Stimulated activated CD4-positive, alpha-beta T cell treated with anti-CD3 and anti-CD28 coated beads, TNF-alpha, amount 100 ng/mL, for 48 hours (primary cell): ENCODE measurements around the gene RUSC1.
"Not testable (repeated sequence)": the region's sequence is repeated elsewhere in the genome, so short reads cannot be mapped to it uniquely, and the experiment has no call there.

ENCODE experiments used
- DNase-seq, 3 donors: peaks; one replicate each; pipeline ENCODE4 v3.0.0-alpha.2; 2020; ENCODE audit warnings: low read depth in 3 of 3

The RUSC1 gene, protein sequence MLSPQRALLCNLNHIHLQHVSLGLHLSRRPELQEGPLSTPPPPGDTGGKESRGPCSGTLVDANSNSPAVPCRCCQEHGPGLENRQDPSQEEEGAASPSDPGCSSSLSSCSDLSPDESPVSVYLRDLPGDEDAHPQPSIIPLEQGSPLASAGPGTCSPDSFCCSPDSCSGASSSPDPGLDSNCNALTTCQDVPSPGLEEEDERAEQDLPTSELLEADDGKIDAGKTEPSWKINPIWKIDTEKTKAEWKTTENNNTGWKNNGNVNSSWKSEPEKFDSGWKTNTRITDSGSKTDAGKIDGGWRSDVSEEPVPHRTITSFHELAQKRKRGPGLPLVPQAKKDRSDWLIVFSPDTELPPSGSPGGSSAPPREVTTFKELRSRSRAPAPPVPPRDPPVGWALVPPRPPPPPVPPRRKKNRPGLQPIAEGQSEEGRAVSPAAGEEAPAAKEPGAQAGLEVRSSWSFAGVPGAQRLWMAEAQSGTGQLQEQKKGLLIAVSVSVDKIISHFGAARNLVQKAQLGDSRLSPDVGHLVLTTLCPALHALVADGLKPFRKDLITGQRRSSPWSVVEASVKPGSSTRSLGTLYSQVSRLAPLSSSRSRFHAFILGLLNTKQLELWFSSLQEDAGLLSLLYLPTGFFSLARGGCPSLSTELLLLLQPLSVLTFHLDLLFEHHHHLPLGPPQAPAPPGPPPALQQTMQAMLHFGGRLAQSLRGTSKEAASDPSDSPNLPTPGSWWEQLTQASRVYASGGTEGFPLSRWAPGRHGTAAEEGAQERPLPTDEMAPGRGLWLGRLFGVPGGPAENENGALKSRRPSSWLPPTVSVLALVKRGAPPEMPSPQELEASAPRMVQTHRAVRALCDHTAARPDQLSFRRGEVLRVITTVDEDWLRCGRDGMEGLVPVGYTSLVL

DNA sequence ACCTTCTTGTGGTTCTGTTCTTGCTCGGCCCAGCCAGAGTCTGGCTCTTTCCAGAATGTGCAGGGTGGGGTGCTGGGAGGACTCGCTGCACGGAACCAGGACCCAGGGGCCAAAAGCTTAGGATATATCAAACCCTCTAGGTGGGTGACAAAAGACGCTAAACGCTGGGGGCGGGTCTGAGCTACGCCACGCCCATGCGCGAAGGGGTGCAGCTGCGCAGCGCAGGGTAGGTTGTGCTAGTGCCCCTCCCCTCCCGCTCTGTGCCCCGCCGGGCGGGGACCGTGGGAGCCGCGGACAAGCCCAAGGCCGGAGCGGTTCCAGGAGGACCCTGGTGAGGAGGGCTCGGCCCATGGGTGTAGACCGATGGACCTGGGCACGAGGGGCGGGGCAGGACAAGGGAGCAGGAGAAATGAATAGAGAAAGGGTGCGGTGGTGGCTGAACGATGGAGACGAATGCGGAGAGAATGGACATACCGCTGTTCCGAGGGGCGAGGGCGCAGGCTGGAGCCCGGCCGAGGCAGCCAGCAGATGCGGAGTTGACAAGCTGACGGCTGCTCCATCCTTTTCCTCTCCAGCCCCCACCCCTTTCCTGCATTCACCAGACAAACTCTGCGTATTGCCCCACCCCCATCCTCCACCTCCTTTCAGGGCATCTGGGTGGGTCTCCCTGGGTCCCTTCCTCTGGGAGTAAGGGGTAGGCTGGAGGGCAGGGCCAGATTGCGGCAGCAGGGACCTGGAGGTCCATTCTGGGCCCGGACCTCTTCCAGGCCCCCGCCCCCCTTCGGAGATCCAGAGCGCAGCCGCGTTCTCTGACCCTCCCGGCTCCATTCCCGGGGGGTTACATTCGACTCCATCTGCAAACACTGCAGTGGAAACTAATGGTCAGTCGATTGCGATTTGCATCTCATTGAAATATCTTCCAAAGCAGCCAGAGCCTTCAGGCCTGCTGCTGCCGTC, at the start of gene RUSC1:
Gene RUSC1, plus strand, starts transcription at position 234 of the 957 bp plus-strand sequence. CDS start 880 bp downstream, outside the sequence.
- peak in 2 of 3 donors; percentile 54 to 69 for DNase-seq

DNA sequence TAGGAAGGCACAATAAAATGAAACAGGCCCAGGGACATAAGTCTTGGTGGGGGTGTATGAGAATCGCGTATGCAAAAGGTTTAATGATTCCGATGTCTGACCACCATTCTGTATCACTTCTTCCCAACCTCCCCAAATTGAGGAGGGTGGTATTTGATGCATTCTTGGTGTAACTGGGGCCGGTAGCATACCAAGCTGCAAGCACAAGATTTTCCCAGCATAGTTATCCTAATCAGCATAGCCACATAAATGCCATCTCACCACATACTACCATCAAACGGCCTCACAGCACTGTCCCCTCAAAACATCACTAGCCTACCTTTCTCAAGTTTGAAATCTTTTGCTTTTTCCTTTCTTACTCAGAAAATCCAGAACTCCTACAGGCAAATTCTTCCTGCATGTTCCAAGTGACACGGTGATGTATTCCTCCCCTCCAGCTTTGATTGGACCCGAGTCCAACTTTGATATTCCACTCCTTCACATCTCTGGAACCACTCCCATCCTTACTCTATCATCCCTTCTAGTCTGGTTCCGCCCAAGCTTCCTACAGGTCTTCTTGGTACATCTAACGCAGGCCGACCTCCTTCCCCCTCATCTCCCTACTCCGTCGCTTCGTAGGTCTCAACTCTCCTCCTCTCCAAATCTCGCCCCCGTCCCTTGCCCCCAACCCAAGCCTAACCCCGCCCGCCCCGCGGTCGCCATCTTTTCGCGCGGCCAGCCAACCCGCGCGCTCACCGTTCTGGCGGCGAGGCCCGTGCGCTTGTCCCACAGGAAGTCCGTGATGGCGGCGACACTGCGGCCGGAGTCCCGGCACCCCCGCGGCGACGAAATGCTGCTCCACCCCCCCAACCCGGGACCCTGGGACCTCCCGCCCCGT, 48.0 kb upstream of the RUSC1 start:
- no peak for DNase-seq

DNA sequence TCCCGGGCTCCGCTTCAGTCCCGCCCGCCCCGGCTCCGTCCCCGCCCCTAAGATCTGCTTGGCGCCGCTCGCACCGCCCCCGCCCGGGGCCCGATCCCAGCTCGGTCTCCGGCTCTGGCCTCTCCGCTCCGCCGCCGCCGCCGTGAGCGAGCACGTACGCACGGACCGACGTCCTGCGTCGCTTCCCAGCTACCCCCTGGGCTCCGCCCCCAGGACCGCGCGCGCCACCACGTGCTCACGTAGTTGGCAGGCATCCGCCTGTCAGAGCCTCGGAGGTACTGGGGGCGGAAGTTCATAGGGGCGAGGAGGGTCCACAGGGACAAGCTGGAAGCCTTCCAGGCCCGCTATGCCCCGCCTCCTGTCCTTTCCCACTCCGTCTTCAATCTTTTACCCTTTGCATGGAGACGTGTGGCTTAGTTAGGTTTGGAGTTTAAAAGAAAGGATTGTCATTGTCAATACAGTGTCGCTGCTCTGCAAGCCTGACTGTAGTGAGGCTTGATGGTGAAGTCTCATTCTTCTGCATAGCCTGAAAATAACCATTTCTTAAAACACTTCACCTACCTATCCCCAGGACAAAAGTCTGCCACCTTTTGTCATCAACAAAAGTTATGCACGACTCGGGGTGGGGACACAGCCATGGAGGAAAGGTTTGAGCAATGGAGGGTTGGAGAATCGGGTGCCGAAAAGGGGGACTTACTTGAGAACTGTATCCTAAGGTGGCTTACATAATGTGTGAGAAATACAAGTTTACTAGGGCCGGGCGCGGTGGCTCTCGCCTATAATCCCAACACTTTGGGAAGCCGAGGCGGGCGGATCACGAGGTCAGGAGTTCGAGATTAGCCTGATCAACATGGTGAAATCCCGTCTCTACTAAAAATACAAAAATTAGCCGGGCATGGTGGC, 47.1 kb upstream of the RUSC1 start, which contains the start of gene CLK2:
Gene CLK2, minus strand, starts transcription at position 162 of the 903 bp plus-strand sequence. CDS start 2,527 bp downstream, outside the sequence.
- DNase-seq: peak; percentile 95 to 97 (median 96)

DNA sequence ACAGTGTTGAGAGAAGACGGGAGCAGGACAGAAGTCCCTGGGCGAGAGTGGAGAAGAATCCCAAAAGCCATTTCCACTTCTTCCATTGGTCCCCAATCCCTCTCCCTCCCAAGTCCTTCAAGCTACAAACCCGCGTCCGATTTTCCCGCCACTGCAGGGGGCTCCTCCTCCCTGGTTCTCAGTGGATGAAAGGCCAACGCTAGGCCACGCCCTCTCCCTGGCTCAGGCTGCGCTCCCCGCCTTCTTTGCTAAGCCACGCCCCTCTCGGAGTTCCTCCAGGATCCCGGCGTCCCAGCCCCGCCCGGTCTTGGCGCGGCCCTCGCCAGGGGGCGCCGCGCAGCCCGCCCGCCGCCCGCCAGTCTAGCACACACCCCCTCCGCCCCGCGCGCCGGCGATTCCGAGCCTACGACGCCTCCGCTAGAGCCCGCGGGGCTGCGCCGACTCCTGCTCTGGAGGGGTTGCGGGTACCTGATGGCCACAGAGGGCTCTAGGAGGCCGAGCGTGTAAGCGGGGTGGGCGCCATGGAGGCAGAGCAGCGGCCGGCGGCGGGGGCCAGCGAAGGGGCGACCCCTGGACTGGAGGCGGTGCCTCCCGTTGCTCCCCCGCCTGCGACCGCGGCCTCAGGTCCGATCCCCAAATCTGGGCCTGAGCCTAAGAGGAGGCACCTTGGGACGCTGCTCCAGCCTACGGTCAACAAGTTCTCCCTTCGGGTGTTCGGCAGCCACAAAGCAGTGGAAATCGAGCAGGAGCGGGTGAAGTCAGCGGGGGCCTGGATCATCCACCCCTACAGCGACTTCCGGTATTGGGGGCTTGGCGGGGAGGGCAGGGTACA, 43.4 kb upstream of the RUSC1 start, which contains the start of gene HCN3:
Gene HCN3, plus strand, starts transcription at position 394 of the 832 bp plus-strand sequence. Its CDS starts 128 bp downstream, at position 522.
- peak; percentile 91 to 98 (median 93) for DNase-seq

DNA sequence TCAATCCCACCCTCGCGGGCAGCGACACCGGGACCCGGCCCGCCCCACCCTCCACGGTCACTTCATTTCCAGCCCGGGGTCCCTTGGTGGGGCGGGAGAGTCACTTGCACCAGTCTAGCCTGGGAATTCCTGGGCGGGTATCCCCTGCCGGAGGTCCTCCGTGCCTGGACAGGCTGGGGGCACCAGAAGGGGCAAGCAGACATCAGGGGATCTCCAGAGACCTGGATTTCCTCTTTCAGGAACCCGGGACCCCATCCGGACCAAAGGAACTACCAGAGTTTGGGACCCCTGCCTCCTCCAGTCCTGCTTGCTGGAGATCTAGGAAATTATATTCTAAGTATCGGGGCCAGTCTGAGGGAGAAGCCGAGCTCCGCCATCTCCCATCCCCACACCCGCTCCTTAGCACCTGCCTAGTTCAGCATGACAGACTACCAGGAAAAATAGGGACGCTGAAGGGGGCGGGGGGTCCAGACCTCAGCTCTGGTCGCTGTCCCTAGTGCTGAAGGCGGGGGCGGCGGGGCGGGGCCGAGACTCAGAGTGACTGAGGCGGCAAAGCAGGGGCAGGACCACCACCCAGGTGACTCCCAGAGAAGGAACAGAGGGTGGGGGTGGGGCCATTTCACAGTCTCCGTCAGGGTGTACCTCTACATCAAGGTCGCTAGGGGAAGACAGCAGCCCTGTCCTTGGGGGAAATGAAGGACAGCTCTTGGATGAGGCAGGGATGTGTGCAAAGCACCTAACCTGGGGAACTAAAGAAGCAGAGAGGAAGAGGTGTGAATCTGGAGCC, 42.6 kb upstream of the RUSC1 start:
- peak in 2 of 3 donors; percentile 71 to 76 for DNase-seq

DNA sequence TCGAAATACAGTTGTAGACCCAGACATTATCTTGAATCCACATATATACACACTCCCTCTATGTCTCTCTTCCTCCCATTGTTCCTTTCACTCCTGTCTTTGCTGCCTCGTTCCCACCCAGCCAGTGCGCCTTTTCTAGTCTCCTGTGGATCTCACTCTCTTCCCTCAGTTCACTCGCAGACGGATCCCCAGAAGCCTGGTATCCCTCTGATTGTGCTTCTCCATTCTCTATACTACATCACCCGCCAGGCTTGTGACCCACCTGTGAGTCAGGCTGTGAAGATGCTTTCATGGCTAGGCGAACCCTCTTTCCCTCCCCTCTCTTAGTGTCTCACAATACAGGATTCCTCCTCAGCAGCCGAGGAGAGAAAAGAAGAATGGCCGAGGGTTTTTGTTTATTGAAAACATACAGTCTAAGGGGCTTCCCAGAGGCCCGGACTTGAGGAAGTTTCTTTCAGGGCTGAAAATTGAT, 42.0 kb upstream of the RUSC1 start:
- DNase-seq: no peak

DNA sequence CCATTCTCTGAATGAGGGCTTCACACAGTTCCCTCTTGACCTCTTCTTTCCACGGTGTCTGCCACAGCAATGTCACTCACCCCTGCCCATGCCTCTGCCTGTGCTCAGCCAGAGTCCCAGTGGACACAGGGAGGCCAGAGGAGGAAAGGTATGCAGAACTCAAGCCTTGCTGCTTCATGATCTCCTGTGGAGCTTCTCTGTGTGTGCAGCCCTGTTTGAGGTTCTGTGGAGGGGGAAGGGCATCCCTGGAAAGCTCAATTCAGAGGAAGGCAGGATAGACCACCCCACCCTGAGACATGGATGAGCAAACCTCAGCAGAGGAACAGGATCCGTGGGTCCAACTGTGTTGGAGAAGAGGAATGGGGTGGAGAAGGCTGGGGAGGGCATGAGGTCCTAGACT, 41.4 kb upstream of the RUSC1 start:
- DNase-seq: no peak

DNA sequence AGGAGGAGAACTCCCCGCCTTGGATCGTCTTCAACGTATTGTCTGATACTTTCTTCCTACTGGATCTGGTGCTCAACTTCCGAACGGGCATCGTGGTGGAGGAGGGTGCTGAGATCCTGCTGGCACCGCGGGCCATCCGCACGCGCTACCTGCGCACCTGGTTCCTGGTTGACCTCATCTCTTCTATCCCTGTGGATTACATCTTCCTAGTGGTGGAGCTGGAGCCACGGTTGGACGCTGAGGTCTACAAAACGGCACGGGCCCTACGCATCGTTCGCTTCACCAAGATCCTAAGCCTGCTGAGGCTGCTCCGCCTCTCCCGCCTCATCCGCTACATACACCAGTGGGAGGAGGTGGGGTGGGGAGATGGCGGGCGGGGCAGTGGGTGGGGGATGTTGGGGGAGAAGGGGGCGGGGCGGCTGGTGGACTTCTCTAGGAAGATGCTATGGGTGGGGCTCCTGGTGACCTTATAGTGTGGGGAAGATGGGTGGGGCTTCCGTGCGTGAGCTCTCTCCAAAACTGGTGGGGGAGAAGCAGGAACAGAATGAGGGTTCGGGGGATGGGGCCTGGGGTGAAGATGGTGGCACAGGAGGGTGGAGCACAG, 38.1 kb upstream of the RUSC1 start:
- no peak for DNase-seq

DNA sequence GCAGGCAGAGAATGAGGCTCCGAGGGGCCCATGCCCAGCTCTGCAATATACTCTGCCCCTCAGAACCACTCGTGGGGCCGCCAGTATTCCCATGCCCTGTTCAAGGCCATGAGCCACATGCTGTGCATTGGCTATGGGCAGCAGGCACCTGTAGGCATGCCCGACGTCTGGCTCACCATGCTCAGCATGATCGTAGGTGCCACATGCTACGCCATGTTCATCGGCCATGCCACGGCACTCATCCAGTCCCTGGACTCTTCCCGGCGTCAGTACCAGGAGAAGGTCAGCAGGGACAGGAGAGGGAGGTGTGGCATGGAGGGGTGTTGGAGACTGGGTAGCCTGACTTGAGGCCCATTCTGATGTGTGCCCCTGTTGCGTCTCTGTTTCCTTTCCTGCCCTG, 36.2 kb upstream of the RUSC1 start:
- DNase-seq: no peak

DNA sequence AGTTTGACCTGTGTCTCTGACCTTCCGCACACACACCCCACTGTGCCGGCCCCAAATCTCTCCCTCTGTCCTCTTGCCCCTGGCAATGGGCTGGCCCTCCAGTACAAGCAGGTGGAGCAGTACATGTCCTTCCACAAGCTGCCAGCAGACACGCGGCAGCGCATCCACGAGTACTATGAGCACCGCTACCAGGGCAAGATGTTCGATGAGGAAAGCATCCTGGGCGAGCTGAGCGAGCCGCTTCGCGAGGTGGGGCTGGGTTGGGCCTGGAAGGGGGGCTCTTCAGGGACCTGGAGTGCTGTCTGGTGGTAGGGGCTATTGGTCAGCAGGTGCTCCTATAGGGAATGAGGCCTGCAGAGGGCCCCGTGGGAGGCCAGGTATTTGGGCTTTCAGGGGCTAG, 35.6 kb upstream of the RUSC1 start:
- no peak for DNase-seq

DNA sequence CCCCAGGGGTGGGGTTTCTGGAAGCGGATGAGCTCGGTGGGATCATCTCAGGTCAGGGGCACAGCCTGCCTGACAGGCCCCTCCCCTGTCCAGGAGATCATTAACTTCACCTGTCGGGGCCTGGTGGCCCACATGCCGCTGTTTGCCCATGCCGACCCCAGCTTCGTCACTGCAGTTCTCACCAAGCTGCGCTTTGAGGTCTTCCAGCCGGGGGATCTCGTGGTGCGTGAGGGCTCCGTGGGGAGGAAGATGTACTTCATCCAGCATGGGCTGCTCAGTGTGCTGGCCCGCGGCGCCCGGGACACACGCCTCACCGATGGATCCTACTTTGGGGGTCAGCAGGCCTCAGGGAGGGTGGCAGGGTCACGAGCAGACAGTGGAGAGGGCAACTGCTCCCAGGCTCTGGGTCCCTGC, 35.1 kb upstream of the RUSC1 start:
- no peak for DNase-seq

DNA sequence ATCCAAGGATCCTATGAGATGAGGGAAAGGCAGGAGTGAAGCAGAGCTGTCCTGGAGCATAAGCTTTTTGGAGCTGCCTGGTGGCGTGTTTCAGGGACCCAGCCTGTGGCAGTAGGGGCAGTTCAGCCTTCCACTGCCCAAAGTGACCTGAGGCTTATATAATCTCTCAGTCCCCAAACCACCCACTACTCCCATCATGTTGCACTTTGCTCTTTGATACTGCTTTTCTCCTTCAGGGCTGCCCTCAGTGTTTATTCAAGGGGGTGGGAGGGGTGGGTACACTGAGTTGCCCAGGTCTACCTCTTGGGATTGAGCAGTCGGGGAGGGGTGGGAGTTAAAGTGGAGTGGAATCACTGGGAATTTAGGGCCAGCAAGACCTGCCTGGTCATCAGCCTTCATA, 34.1 kb upstream of the RUSC1 start:
- DNase-seq: no peak

DNA sequence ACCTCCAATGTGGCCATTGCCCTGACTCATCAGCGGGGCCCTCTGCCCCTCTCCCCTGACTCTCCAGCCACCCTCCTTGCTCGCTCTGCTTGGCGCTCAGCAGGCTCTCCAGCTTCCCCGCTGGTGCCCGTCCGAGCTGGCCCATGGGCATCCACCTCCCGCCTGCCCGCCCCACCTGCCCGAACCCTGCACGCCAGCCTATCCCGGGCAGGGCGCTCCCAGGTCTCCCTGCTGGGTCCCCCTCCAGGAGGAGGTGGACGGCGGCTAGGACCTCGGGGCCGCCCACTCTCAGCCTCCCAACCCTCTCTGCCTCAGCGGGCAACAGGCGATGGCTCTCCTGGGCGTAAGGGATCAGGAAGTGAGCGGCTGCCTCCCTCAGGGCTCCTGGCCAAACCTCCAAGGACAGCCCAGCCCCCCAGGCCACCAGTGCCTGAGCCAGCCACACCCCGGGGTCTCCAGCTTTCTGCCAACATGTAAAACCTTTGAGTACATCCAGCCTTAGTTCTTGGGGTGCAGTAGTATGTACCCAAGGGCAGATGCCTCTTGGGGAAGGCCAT, 32.6 kb upstream of the RUSC1 start:
- DNase-seq: no peak

DNA sequence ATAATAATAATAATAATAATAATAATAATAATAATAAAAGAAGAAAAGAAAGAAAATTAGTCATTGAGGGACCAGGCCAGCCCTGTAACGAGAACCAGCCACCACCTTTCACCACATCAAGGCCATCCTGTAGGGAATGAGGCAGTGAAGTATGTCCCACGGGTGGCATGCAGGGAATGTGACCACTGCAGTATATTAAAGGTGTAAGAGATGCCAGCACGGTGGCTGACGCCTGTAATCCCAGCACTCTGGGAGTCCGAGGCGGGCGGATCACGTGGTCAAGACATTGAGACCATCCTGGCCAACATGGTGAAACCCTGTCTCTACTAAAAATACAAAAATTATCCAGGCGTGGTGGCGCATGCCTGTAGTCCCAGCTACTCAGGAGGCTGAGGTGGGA, 29.7 kb upstream of the RUSC1 start:
- not testable (repeated sequence) for DNase-seq

DNA sequence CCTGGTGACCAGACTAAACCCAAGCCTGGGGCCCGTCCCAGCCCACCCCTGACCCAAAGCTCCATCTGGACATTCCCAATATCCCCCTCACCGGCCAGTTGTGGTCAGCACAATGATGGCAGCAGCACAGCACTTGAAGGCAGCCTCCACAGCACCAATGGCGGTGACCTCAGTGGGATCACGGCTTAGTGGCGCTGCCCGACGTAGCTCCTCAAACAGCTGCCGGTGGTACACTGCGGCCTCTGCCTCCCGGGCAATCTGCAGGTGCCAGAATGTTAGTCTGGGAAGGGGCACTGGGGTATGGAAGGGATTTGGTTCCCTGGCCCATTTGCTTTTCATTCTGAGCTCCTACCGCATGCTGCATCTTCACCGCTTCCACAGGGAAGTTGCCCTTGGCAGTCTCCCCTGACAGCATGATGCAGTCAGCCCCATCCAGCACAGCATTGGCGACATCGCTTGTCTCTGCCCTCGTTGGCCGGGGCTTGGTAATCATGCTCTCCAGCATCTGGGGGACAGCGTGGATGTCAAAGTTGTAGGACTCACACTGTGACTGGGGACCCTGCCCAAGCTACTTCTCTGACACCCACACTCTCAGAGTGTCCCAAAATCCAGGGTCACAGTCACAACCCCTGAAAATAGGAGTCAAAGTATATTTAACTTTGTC, 27.5 kb upstream of the RUSC1 start:
- DNase-seq: no peak
